Cardiac muscle cell (in vitro differentiated cells and primary cell): ENCODE results near the gene FBXO45. TPM values are rescaled to one million over a fixed set of nuclear protein-coding genes. Genes with fewer than 3 reads are reported as not detected.
"Not testable (repeated sequence)": the region's sequence is repeated elsewhere in the genome, so short reads cannot be mapped to it uniquely, and the experiment has no call there.

ENCODE experiments used
- DNase-seq, 2 donors: peaks; one replicate each; pipeline versions ENCODE4 v3.0.0 to v3.0.0-alpha.2; 2010 to 2017; ENCODE audit warnings: low read depth in 1 of 2, low spot score in 1 of 2
- H3K27ac ChIP-seq: fragments of 200-600 bp; sonication (generic); 2 replicates; pipeline ENCODE4 v1.5.1; 2016
- H3K27me3 ChIP-seq: fragments of 200-600 bp; sonication (generic); 2 replicates; pipeline ENCODE4 v1.6.0; 2016; ENCODE audit warnings: control low read depth
- H3K36me3 ChIP-seq: fragments of 200-600 bp; sonication (generic); 2 replicates; pipeline ENCODE4 v1.5.1; 2016; ENCODE audit warnings: control low read depth
- H3K4me1 ChIP-seq: fragments of 200-600 bp; sonication (generic); 2 replicates; pipeline ENCODE4 v1.8.1; 2017; ENCODE audit warnings: low read depth, mild to moderate bottlenecking, mixed run types
- H3K4me3 ChIP-seq: fragments of 200-600 bp; sonication (generic); 2 replicates; pipeline ENCODE4 v1.5.1; 2016; ENCODE audit warnings: mild to moderate bottlenecking
- H3K9me3 ChIP-seq: fragments of 200-600 bp; sonication (generic); 2 replicates; pipeline ENCODE4 v1.5.1; 2017; ENCODE audit warnings: low read depth, mild to moderate bottlenecking, control low read depth
- CTCF ChIP-seq: IDR thresholded peaks from 2 replicates; pipeline ENCODE4 v1.5.1; 2012; ENCODE audit warnings: low read depth, mild to moderate bottlenecking, low read length
- polyA plus RNA-seq: library from polyadenylated mRNA; unstranded; fragments of >200 nt; fragmentation: Nextera tagmentation; extraction: Ambion mirVana; gene quantifications from 2 replicates; pipeline ENCODE4 v1.2.1, GENCODE V29; 2016
- total RNA-seq: library from RNA; depleted of rRNA; stranded (reverse); fragments of >200 nt; gene quantifications from 2 replicates; pipeline ENCODE4 v1.2.3, GENCODE V29; 2016

The FBXO45 gene
- total and polyA plus RNA-seq, 2 experiments from 2014 or later, result 5.9 to 9.1 TPM

DNA sequence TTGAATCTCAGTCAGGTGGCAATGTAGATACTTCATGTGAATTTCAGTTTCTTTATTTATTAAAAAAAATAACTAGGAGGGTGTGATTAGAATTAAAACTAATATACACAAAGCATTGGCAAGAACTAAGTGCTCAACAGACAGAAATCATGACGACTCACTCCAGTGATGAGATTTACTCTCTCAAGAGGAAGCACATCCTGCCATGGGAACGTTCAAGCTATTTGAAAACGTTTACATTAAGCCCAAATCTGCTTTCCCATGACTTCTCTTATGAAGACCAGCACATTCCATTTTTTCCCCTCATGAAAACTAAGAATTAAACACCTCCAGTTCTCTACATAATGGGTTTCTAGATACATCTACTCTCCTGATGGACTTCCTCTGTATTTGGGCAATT, 8.6 kb upstream of the FBXO45 start:
- DNase-seq, result no peak
- Histone ChIP-seq H3K4me1 (no peaks in the 10 kb centered on the region), H3K36me3 (no peaks in the 10 kb centered on the region), H3K4me3 (no peak overlapping the region), H3K27me3 (no peaks in the 10 kb centered on the region), H3K27ac (no peak overlapping the region), H3K9me3 (no peaks in the 10 kb centered on the region)
- TF ChIP-seq CTCF, result no peak

- no peak for TF ChIP-seq CTCF
- Histone ChIP-seq H3K9me3 (no peaks in the 10 kb centered on the region), H3K27me3 (no peaks in the 10 kb centered on the region), H3K4me3 (no peak overlapping the region), H3K4me1 (peaks cover 5% of the 10 kb centered on the region), H3K27ac (no peak overlapping the region), H3K36me3 (no peaks in the 10 kb centered on the region)
- DNase-seq, result peak in 1 of 2 donors; percentile 35
These were observed 4.7 kb upstream of the FBXO45 start for GRCh38 chr3:196563721-196564225.

DNA sequence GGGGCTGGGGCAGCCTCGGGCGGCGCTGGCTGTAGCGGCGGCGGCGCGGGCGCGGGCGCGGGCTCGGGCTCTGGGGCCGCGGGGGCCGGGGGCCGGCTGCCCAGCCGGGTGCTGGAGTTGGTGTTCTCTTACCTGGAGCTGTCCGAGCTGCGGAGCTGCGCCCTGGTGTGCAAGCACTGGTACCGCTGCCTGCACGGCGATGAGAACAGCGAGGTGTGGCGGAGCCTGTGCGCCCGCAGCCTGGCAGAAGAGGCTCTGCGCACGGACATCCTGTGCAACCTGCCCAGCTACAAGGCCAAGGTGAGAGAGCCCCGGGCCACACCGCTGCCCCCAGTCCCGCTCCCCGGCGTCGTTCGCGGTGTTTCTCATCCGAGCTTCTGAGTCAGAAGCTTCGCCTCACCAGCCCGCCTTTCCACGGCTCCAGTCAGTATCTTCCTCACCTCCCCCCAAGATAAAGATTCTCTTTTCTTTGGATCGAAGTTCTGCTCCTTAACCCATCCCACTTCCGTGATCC, 600 bp downstream of the FBXO45 start:
- no peak for TF ChIP-seq CTCF
- peak overlapping the region; percentile 84 for H3K4me3 ChIP-seq
- no peaks in the 10 kb centered on the region for H3K9me3 ChIP-seq
- DNase-seq, result peak in 1 of 2 donors; percentile 31
- H3K27ac ChIP-seq, result peak overlapping the region; percentile 42
- no peaks in the 10 kb centered on the region for H3K27me3 ChIP-seq
- no peaks in the 10 kb centered on the region for H3K36me3 ChIP-seq
- peaks cover 12% of the 10 kb centered on the region for H3K4me1 ChIP-seq

DNA sequence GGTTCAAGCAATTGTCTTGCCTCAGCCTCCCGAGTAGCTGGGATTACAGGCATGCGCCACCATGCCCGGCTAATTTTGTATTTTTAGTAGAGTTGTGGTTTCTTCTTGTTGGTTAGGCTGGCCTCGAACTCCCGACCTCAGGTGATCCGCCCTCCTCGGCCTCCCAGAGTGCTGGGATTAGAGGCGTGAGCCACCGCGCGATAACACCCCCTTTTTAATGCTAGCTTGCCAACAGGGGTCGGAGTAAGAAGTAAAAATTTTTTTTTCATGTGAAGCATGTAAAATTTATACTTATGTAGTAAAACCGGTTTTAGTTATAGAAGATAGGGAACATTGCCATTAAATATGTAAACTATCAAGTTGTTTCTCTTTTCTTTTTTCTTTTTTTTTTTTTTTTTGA, 1.9 kb downstream of the FBXO45 start:
- not testable (repeated sequence) for DNase-seq, H3K27ac ChIP-seq, H3K27me3 ChIP-seq, H3K9me3 ChIP-seq, H3K4me3 ChIP-seq, H3K36me3 ChIP-seq
- H3K4me1 ChIP-seq, result peaks cover 12% of the 10 kb centered on the region

GRCh38 chr3:196572389-196572788, 3.9 kb downstream of the FBXO45 start:
- Histone ChIP-seq H3K4me3 (no peak overlapping the region), H3K36me3 (no peaks in the 10 kb centered on the region), H3K27me3 (no peaks in the 10 kb centered on the region), H3K9me3 (no peaks in the 10 kb centered on the region), H3K27ac (no peak overlapping the region), H3K4me1 (peaks cover 11% of the 10 kb centered on the region)
- no peak for TF ChIP-seq CTCF
- DNase-seq, result no peak

- Histone ChIP-seq H3K9me3 (no peaks in the 10 kb centered on the region), H3K27ac (no peak overlapping the region), H3K4me1 (no peaks in the 10 kb centered on the region), H3K4me3 (no peak overlapping the region), H3K27me3 (no peaks in the 10 kb centered on the region), H3K36me3 (peaks cover 12% of the 10 kb centered on the region)
- no peak for TF ChIP-seq CTCF
- DNase-seq, result no peak
These were observed 16.7 kb downstream of the FBXO45 start for GRCh38 chr3:196585044-196585757.
